B cell (primary cell): ENCODE data around the gene COL6A1. TPM values are rescaled to one million over a fixed set of nuclear protein-coding genes. Genes with fewer than 3 reads are reported as not detected.

ENCODE experiments used
- ATAC-seq: fragments of 200-7000 bp; cut with Tn5 transposase; one replicate; pipeline ENCODE4 v1.10.0; 2021; ENCODE audit warnings: low read depth, mild to moderate bottlenecking, moderate number of reproducible peaks, moderate library complexity
- CTCF ChIA-PET: fragments of 350-600 bp; sonication (Branson Sonifier 250); formaldehyde crosslinking; loops from one replicate; lab custom pipeline; 2021; ENCODE audit warnings: antibody characterized with exemption, inconsistent platforms; lab: Charles Lee
- POLR2A ChIA-PET: fragments of 350-600 bp; sonication (Branson Sonifier 250); formaldehyde crosslinking; loops from one replicate; lab custom pipeline; 2021; ENCODE audit warnings: antibody characterized with exemption; lab: Charles Lee
- DNase-seq: peaks from one replicate; pipeline ENCODE4 v3.0.0; 2013
- H2AFZ ChIP-seq: 2 replicates; pipeline ENCODE4 v1.6.1; 2012; ENCODE audit warnings: mild to moderate bottlenecking, low read depth, low read length; ENCODE audit not compliant: insufficient read depth, poor library complexity, severe bottlenecking
- H3K27ac ChIP-seq, 2 donors: 1 replicate in 1 of 2; 2 replicates in 1 of 2; pipeline ENCODE4 v1.5.1; 2012 to 2013; ENCODE audit warnings: low read length in 2 of 2, mild to moderate bottlenecking in 2 of 2, moderate library complexity in 1 of 2
- H3K27me3 ChIP-seq, 4 experiments: fragments of 200-600 bp in 1 of 4; sonication (generic) in 1 of 4; replicated peaks in 1 of 4; 1 replicate in 2 of 4; 2 replicates in 2 of 4; pipeline versions ENCODE4 v1.6.1 to v1.7.0; 2013 to 2016; ENCODE audit warnings: low read length in 3 of 4, mild to moderate bottlenecking in 2 of 4, mixed read lengths in 1 of 4, moderate library complexity in 1 of 4; ENCODE audit not compliant: insufficient read depth in 4 of 4, control insufficient read depth in 3 of 4; ENCODE audit errors: control extremely low read depth in 1 of 4
- H3K36me3 ChIP-seq, 2 experiments: replicated peaks in 1 of 2; 1 replicate in 1 of 2; 2 replicates in 1 of 2; pipeline versions ENCODE4 v1.6.1 to v1.7.1; 2013; ENCODE audit warnings: low read length in 1 of 2; ENCODE audit not compliant: insufficient read depth in 2 of 2, control insufficient read depth in 1 of 2; ENCODE audit errors: control extremely low read depth in 1 of 2, extremely low read depth in 1 of 2
- H3K4me1 ChIP-seq, 2 donors: fragments of 200-600 bp in 1 of 2; sonication (generic) in 1 of 2; 1 replicate in 1 of 2; 2 replicates in 1 of 2; pipeline versions ENCODE4 v1.5.1 to v1.6.1; 2013 to 2017; ENCODE audit warnings: low read length in 2 of 2; ENCODE audit not compliant: control insufficient read depth in 2 of 2, insufficient read depth in 2 of 2
- H3K4me2 ChIP-seq: replicated peaks from 2 replicates; pipeline ENCODE3; 2012; ENCODE audit warnings: mild to moderate bottlenecking, low read depth, low read length; ENCODE audit not compliant: poor library complexity, severe bottlenecking
- H3K4me3 ChIP-seq, 5 experiments: fragments of 200-600 bp in 1 of 5; sonication (generic) in 1 of 5; 1 replicate in 3 of 5; 2 replicates in 2 of 5; pipeline versions ENCODE4 v1.5.1 to v1.7.0; 2011 to 2016; ENCODE audit warnings: low read length in 4 of 5, mild to moderate bottlenecking in 4 of 5, low read depth in 2 of 5, control low read depth in 1 of 5, moderate library complexity in 1 of 5; ENCODE audit not compliant: insufficient read depth in 1 of 5; ENCODE audit errors: control extremely low read depth in 1 of 5, extremely low read depth in 1 of 5
- H3K79me2 ChIP-seq: fragments of 200-600 bp; sonication (generic); one replicate; pipeline ENCODE4 v1.6.0; 2016; ENCODE audit warnings: low read length; ENCODE audit not compliant: control insufficient read depth, insufficient read depth
- H3K9ac ChIP-seq: fragments of 200-600 bp; sonication (generic); 2 replicates; pipeline ENCODE4 v1.6.1; 2017; ENCODE audit warnings: mild to moderate bottlenecking, low read length, moderate library complexity
- H3K9me3 ChIP-seq, 3 donors: one replicate each; pipeline versions ENCODE4 v1.6.1 to v1.7.1; 2013; ENCODE audit warnings: low read length in 2 of 3; ENCODE audit not compliant: control insufficient read depth in 2 of 3, insufficient read depth in 1 of 3; ENCODE audit errors: control extremely low read depth in 1 of 3
- H4K20me1 ChIP-seq: 2 replicates; pipeline ENCODE4 v1.6.0; 2012; ENCODE audit warnings: mild to moderate bottlenecking, low read length; ENCODE audit not compliant: insufficient read depth, control insufficient read depth, poor library complexity, severe bottlenecking
- H3K27ac Mint-ChIP-seq: one replicate; pipeline ENCODE4 v1.8.0; 2021; ENCODE audit warnings: mixed read lengths
- H3K27me3 Mint-ChIP-seq: one replicate; pipeline ENCODE4 v1.8.0; 2021; ENCODE audit warnings: mixed read lengths
- H3K4me1 Mint-ChIP-seq: one replicate; pipeline ENCODE4 v1.8.0; 2021; ENCODE audit warnings: mixed read lengths
- H3K4me3 Mint-ChIP-seq: one replicate; pipeline ENCODE4 v1.8.0; 2021; ENCODE audit warnings: mixed read lengths
- H3K9me3 Mint-ChIP-seq: one replicate; pipeline ENCODE4 v1.8.0; 2022; ENCODE audit warnings: mixed read lengths; ENCODE audit not compliant: insufficient read depth
- EZH2 ChIP-seq: IDR thresholded peaks from 2 replicates; pipeline ENCODE4 v1.6.1; 2012; ENCODE audit warnings: borderline replicate concordance, low read depth, mild to moderate bottlenecking, moderate library complexity, low read length; ENCODE audit not compliant: insufficient read depth, poor library complexity, severe bottlenecking
- WGBS: methylation state at CpG from one replicate; pipeline ENCODE4 v1.1.5; 2013; ENCODE audit warnings: missing lambda C conversion rate; ENCODE audit not compliant: insufficient coverage; 5-methylcytosine and 5-hydroxymethylcytosine counted together
- intact Hi-C: fragments of 100-400 bp; cut with micrococcal nuclease; formaldehyde crosslinking; loops from one replicate; pipeline ENCODE4 v1.10.0; 2022
- polyA plus RNA-seq: library from polyadenylated mRNA; depleted of rRNA; stranded (reverse); fragments of >200 nt; gene quantifications from 2 replicates; pipeline ENCODE4 v1.2.3, GENCODE V29; 2012
- total RNA-seq, 2 donors: library from RNA; stranded (reverse); fragments of 120-200 nt in 1 of 2; gene quantifications; 1 replicate in 1 of 2; 2 replicates in 1 of 2; pipeline versions ENCODE4 v1.2.3 to v1.2.4, GENCODE V29; 2013 to 2022
- TF ChIP-seq, protein P1 (sequence below): fragments of 200-600 bp; IDR thresholded peaks from one replicate; pipeline ENCODE4 v1.8.0; 2022; ENCODE audit warnings: antibody characterized with exemption, mild to moderate bottlenecking

Gene COL6A1
- total and polyA plus RNA-seq, 2 donors (not counting 1 experiment from before 2014, with no cell fraction given) = 0.39 to 0.67 TPM

DNA sequence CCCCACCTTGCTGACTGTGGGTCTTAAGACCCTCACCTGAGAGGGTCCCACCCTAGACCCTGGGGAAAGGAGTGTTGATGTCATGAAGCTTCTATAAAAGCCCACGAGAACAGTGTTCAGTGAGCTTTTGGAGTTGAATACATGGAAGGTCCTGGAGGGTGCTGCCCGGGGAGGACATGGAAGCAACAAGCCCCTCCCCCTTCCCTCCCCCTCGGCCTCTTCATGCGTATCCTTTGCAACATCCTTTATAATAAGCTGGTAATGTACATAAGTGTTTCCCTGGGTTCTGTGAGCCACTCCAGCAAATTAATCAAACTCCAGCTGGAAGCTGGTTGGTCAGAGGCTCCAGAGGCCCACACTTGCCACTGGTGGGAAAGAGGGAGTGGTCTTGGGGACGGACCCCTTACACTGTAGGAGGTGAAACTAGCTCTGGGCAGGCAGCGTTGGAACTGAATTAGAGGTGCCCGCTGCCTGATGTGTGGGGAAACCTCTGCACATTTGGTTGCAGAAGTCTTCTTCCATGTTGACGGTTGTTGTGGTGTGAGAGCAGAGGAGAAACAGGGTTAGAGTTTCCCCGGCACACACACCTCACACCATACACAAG lies 14.7 kb upstream of the COL6A1 start:
- Mint-ChIP-seq H3K27ac (no peak overlapping the region), H3K27me3 (peaks cover 22% of the 10 kb centered on the region), H3K4me1 (peaks cover 1% of the 10 kb centered on the region), H3K4me3 (no peak overlapping the region), H3K9me3 (peaks cover 7% of the 10 kb centered on the region)
- Histone ChIP-seq H4K20me1 (no peaks in the 10 kb centered on the region), H3K4me1 (peaks cover 0 to under 1% of the 10 kb centered on the region in 2 donors), H3K27ac (no peak overlapping the region), H3K27me3 (peaks cover 0 to 29% (median 2%) of the 10 kb centered on the region in 4 experiments), H3K79me2 (no peaks in the 10 kb centered on the region), H2AFZ (no peak overlapping the region), H3K4me2 (no peak overlapping the region), H3K4me3 (no peak overlapping the region), H3K36me3 (no peaks in the 10 kb centered on the region), H3K9ac (no peak overlapping the region), H3K9me3 (peaks cover 0 to 29% (median 5%) of the 10 kb centered on the region in 3 donors)
- ChIA-PET CTCF (no interaction called here), POLR2A (no interaction called here)
- intact Hi-C loops = no loop called here
- no peak for DNase-seq
- no peak for ATAC-seq
- 80% methylated on average over 2 of the region's 9 CpGs for WGBS
- TF ChIP-seq, protein P1, sequence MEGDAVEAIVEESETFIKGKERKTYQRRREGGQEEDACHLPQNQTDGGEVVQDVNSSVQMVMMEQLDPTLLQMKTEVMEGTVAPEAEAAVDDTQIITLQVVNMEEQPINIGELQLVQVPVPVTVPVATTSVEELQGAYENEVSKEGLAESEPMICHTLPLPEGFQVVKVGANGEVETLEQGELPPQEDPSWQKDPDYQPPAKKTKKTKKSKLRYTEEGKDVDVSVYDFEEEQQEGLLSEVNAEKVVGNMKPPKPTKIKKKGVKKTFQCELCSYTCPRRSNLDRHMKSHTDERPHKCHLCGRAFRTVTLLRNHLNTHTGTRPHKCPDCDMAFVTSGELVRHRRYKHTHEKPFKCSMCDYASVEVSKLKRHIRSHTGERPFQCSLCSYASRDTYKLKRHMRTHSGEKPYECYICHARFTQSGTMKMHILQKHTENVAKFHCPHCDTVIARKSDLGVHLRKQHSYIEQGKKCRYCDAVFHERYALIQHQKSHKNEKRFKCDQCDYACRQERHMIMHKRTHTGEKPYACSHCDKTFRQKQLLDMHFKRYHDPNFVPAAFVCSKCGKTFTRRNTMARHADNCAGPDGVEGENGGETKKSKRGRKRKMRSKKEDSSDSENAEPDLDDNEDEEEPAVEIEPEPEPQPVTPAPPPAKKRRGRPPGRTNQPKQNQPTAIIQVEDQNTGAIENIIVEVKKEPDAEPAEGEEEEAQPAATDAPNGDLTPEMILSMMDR = no peak
- no peak for TF ChIP-seq EZH2

DNA sequence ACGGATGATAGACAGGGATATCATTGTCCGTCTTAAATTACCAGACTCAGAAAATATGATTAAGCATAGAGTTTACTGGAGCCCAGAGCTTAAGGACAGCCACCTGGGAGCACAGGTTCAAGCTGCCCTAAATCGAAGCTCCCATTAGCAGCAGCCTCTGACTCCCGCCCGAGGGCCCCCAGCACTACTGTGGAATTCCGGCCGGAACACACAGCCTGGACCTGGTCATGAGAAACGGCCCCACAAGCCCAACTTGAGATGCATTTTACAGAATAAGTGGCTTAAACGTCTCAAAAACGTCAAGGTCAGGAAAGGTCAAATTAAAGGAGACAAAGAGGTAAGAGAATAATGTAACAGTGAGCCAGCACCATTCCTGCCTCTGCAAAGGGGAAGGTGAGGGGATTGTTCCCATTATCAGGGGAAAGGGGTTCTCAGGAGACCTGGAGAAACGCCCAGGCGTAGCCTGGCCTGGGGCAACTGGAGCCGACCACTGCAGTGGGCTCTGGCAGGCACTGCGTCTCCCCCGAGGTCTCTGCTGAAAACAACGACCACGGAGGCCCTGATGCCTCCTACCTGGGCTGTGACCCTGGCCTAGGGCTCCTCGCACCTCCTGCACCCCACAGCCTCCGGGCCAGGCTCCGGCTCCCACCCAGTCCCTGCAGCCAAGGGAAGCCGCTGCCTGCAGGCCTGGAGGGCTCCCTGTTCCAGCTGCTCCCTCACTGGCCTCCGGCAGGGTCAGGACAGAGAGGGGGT lies 11.5 kb upstream of the COL6A1 start:
- H3K27ac ChIP-seq = no peak overlapping the region
- no peaks in the 10 kb centered on the region for H3K36me3 ChIP-seq
- H3K9ac ChIP-seq = no peak overlapping the region
- no peak overlapping the region for H2AFZ ChIP-seq
- peaks cover 30% of the 10 kb centered on the region for H3K27me3 Mint-ChIP-seq
- POLR2A ChIA-PET = no interaction called here
- 73% methylated on average over 21 of the region's 22 CpGs for WGBS
- no peak overlapping the region for H3K4me3 ChIP-seq
- no peaks in the 10 kb centered on the region for H3K9me3 Mint-ChIP-seq
- TF ChIP-seq, protein P1 = no peak
- no peak for TF ChIP-seq EZH2
- peaks cover 8% of the 10 kb centered on the region for H3K4me1 Mint-ChIP-seq
- CTCF ChIA-PET = no interaction called here
- ATAC-seq = no peak
- peaks cover 0 to 21% (median 0%) of the 10 kb centered on the region in 3 donors for H3K9me3 ChIP-seq
- H3K4me3 Mint-ChIP-seq = peak overlapping the region; percentile 7
- H4K20me1 ChIP-seq = no peaks in the 10 kb centered on the region
- DNase-seq = no peak
- intact Hi-C loops = no loop called here
- H3K27ac Mint-ChIP-seq = no peak overlapping the region
- peaks cover 28 to 32% of the 10 kb centered on the region in 2 donors for H3K4me1 ChIP-seq
- H3K27me3 ChIP-seq = peaks cover 0 to 55% (median 21%) of the 10 kb centered on the region in 4 experiments
- H3K79me2 ChIP-seq = no peaks in the 10 kb centered on the region
- no peak overlapping the region for H3K4me2 ChIP-seq
